Panc1 (cell line): ENCODE measurements around the gene RNF144A. TPM values are rescaled to one million over a fixed set of nuclear protein-coding genes. Genes with fewer than 3 reads are reported as not detected.

Source experiments
- ATAC-seq: fragments of 200-7000 bp; cut with Tn5 transposase; 2 replicates; pipeline ENCODE4 v1.9.1; 2020; ENCODE audit warnings: mild to moderate bottlenecking, moderate library complexity
- BruUV-seq: library from RNA; stranded (reverse); fragments of 400-500 nt; replicated peaks from 2 replicates; lab custom pipeline; 2021; lab: Mats Ljungman, UMichigan
- CTCF ChIA-PET: fragments of 300-600 bp; sonication (Branson Sonifier 250); formaldehyde crosslinking; loops from one replicate; lab custom pipeline; 2022; ENCODE audit warnings: antibody characterized with exemption; lab: Charles Lee
- POLR2A ChIA-PET: fragments of 300-600 bp; sonication (Branson Sonifier 250); formaldehyde crosslinking; loops from one replicate; lab custom pipeline; 2022; ENCODE audit warnings: antibody characterized with exemption; lab: Charles Lee
- DNase-seq: peaks from one replicate; pipeline ENCODE4 v3.0.0-alpha.2; 2010; ENCODE audit warnings: low read depth, low spot score
- H3K27ac ChIP-seq: 2 replicates; pipeline ENCODE4 v1.5.1; 2011; ENCODE audit warnings: mild to moderate bottlenecking, low read length, inconsistent platforms
- H3K27me3 ChIP-seq: fragments of 200-500 bp; sonication (Bioruptor generic); 2 replicates; pipeline ENCODE4 v1.6.0; 2014; ENCODE audit warnings: low read length, inconsistent platforms; ENCODE audit not compliant: control insufficient read depth, insufficient read depth
- H3K36me3 ChIP-seq: fragments of 200-500 bp; sonication (Bioruptor generic); 2 replicates; pipeline ENCODE4 v1.5.1; 2014; ENCODE audit warnings: inconsistent platforms, mild to moderate bottlenecking, low read length, moderate library complexity; ENCODE audit not compliant: control insufficient read depth, insufficient read depth
- H3K4me1 ChIP-seq: 2 replicates; pipeline ENCODE4 v1.5.1; 2011; ENCODE audit warnings: inconsistent platforms, mild to moderate bottlenecking, low read length, moderate library complexity; ENCODE audit not compliant: control insufficient read depth, insufficient read depth
- H3K4me3 ChIP-seq, 2 experiments: 2 replicates each; pipeline ENCODE4 v1.5.1; 2011 to 2012; ENCODE audit warnings: low read depth in 2 of 2, low read length in 2 of 2, mild to moderate bottlenecking in 2 of 2, inconsistent platforms in 1 of 2, moderate library complexity in 1 of 2
- H3K9me3 ChIP-seq: fragments of 200-500 bp; sonication (Bioruptor generic); 2 replicates; pipeline ENCODE4 v1.5.1; 2014; ENCODE audit warnings: low read depth, mild to moderate bottlenecking, inconsistent platforms, low read length, moderate library complexity; ENCODE audit not compliant: control insufficient read depth, insufficient read depth
- CTCF ChIP-seq: fragments of 450-650 bp; IDR thresholded peaks from 2 replicates; pipeline ENCODE4 v1.5.1; 2017; ENCODE audit warnings: mild to moderate bottlenecking
- POLR2AphosphoS5 ChIP-seq: IDR thresholded peaks from 2 replicates; pipeline ENCODE4 v1.6.1; 2012; ENCODE audit warnings: mild to moderate bottlenecking, low read depth, low read length, moderate library complexity
- SIN3A ChIP-seq: IDR thresholded peaks from 2 replicates; pipeline ENCODE4 v1.6.1; 2012; ENCODE audit warnings: low read depth, mild to moderate bottlenecking, low read length, moderate library complexity, borderline replicate concordance; ENCODE audit not compliant: insufficient read depth
- TCF7L2 ChIP-seq: IDR thresholded peaks from 2 replicates; pipeline ENCODE4 v1.6.1; 2011; ENCODE audit warnings: mild to moderate bottlenecking, low read depth, low read length, inconsistent platforms
- in situ Hi-C: cut with HindIII; loops from 2 replicates; pipeline ENCODE4 v1.10.0; 2016; ENCODE audit warnings: low sequenced_read_pairs, low pct_unique_long_range_greater_than_20kb
- intact Hi-C: fragments of 100-400 bp; cut with micrococcal nuclease; formaldehyde crosslinking; loops from one replicate; pipeline ENCODE4 v1.10.0; 2022; ENCODE audit not compliant: unreplicated experiment
- total RNA-seq: library from RNA; stranded (reverse); gene quantifications from one replicate; pipeline ENCODE4 v1.2.1, GENCODE V29; 2021; ENCODE audit not compliant: unreplicated experiment
- TF ChIP-seq, protein P1 (sequence below), 2 experiments: IDR thresholded peaks; 2 replicates each; pipeline ENCODE4 v1.6.1; 2011 to 2012; ENCODE audit warnings: low read depth in 2 of 2, control low read depth in 1 of 2, low read length in 1 of 2, mild to moderate bottlenecking in 1 of 2, moderate library complexity in 1 of 2; ENCODE audit not compliant: insufficient read depth in 1 of 2

Gene RNF144A
- total RNA-seq, 1 experiment from 2014 or later, result 5.4 TPM

DNA sequence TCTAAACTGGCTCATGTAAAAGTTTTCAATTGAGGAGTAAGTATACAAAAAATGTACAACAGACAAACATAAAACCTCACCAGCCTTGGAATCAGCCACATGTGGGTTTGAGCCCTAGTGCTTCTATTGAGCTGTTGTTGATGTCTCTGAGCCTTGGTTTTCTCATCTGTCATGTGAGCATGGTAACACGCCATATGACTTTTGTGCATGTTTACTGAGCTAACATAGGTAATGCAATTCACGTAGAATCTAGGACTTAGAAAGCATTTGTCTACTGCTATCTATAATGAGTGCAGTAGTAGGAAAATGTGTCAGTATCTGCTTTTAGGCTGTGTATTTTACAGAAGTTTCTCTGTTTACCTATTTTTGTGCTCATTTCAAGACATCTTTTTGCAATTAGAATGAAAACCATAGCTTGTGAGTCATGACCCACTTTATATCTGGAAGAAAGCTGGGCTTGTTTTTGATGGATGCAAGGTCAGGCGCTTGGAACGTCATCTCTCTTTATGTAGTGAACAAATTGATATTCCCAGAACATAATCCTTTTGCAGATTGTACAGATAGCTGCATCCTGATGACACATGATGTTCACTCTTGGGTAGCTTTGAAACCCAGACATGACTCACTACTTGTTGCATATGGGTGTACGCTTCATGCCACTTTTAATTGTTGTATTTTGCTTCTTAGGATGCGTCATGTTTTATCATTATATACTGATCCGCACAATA, 94.3 kb downstream of the RNF144A start:
- CTCF ChIA-PET, result no interaction called here
- in situ Hi-C loops (no loop called here), intact Hi-C loops (no loop called here)
- H3K27me3 ChIP-seq, result no peaks in the 10 kb centered on the region
- no peaks in the 10 kb centered on the region for H3K36me3 ChIP-seq
- H3K4me1 ChIP-seq, result no peaks in the 10 kb centered on the region
- no peak for ATAC-seq
- POLR2A ChIA-PET, result no interaction called here
- no peak for DNase-seq
- no peak overlapping the region for H3K27ac ChIP-seq
- no peak overlapping the region for H3K4me3 ChIP-seq
- TF ChIP-seq TCF7L2 (no peak), SIN3A (no peak), POLR2AphosphoS5 (no peak), CTCF (no peak)
- TF ChIP-seq, protein P1, sequence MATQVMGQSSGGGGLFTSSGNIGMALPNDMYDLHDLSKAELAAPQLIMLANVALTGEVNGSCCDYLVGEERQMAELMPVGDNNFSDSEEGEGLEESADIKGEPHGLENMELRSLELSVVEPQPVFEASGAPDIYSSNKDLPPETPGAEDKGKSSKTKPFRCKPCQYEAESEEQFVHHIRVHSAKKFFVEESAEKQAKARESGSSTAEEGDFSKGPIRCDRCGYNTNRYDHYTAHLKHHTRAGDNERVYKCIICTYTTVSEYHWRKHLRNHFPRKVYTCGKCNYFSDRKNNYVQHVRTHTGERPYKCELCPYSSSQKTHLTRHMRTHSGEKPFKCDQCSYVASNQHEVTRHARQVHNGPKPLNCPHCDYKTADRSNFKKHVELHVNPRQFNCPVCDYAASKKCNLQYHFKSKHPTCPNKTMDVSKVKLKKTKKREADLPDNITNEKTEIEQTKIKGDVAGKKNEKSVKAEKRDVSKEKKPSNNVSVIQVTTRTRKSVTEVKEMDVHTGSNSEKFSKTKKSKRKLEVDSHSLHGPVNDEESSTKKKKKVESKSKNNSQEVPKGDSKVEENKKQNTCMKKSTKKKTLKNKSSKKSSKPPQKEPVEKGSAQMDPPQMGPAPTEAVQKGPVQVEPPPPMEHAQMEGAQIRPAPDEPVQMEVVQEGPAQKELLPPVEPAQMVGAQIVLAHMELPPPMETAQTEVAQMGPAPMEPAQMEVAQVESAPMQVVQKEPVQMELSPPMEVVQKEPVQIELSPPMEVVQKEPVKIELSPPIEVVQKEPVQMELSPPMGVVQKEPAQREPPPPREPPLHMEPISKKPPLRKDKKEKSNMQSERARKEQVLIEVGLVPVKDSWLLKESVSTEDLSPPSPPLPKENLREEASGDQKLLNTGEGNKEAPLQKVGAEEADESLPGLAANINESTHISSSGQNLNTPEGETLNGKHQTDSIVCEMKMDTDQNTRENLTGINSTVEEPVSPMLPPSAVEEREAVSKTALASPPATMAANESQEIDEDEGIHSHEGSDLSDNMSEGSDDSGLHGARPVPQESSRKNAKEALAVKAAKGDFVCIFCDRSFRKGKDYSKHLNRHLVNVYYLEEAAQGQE (IDR thresholded peaks at IDR 0.05; ENCODE audit: insufficient read depth in 1 of 2, low read depth in 2 of 2, low read length in 1 of 2), result no peak
- H3K9me3 ChIP-seq, result no peaks in the 10 kb centered on the region
- no TSS peak for BruUV-seq

DNA sequence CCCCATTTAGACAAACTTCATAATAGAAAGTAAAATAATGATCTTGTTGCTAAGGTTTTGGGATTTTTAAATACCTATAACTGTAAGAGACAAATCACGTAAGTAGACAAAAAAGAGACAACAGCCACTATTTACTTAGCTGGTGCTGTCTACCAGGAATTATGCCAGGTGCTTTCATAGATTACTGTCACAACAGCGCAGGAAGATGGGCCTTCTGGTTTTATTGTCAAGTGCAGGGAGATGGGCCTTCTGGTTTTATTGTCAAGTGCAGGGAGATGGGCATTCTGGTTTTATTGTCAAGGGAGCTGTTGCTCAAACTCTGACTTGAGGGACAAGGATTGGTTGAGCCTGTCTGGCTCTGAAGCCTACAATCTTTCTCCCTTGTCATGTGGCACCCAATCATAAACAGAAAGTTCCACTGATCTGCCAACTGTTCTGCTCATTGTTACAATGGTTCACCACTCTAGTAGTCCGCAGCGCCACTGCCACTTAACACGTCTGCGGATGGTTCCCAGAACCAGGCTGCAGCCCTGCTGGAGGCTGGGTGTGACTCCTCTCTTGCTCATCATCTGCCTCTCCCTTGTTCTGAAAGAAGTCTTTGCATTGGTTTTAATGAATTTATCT, 95.0 kb downstream of the RNF144A start:
- no peak for TF ChIP-seq SIN3A
- no peak for TF ChIP-seq TCF7L2
- TF ChIP-seq CTCF, result no peak
- TF ChIP-seq, protein P1 (IDR thresholded peaks at IDR 0.05; ENCODE audit: insufficient read depth in 1 of 2, low read depth in 2 of 2, low read length in 1 of 2), result no peak
- no peak for TF ChIP-seq POLR2AphosphoS5
- POLR2A ChIA-PET, result interaction anchor here (0.7 kb wide), 1 partner anchor 15 kb away, joined by 3 read pairs; no protein-coding TSS in a partner anchor
- DNase-seq (no peak), ATAC-seq (no peak)
- CTCF ChIA-PET, result no interaction called here
- no peak overlapping the region for H3K4me3 ChIP-seq
- no peaks in the 10 kb centered on the region for H3K27me3 ChIP-seq
- in situ Hi-C loops, result no loop called here
- H3K4me1 ChIP-seq, result no peaks in the 10 kb centered on the region
- H3K36me3 ChIP-seq, result no peaks in the 10 kb centered on the region
- no peaks in the 10 kb centered on the region for H3K9me3 ChIP-seq
- BruUV-seq, result no TSS peak
- intact Hi-C loops, result no loop called here
- no peak overlapping the region for H3K27ac ChIP-seq
